GM23338 (cell line): ENCODE data around the gene PHF5A. TPM values are rescaled to one million over a fixed set of nuclear protein-coding genes. Genes with fewer than 3 reads are reported as not detected.

Source experiments
- ATAC-seq: fragments of 200-7000 bp; cut with Tn5 transposase; 3 replicates; pipeline ENCODE4 v1.9.1; 2020
- DNase-seq: peaks from one replicate; pipeline ENCODE4 v3.0.0-alpha.2; 2015; ENCODE audit warnings: low spot score
- H2AFZ ChIP-seq: fragments of 200-600 bp; sonication (generic); 2 replicates; pipeline ENCODE4 v1.8.0; 2016; ENCODE audit warnings: antibody characterized with exemption, mild to moderate bottlenecking, moderate library complexity
- H3F3A ChIP-seq: fragments of 200-600 bp; sonication (generic); replicated peaks from 2 replicates; pipeline ENCODE4 v1.8.0; 2017; ENCODE audit warnings: antibody characterized with exemption, mixed run types, low read depth
- H3K27ac ChIP-seq: fragments of 200-600 bp; sonication (generic); 2 replicates; pipeline ENCODE4 v1.6.1; 2016; ENCODE audit warnings: low read depth
- H3K27me3 ChIP-seq: fragments of 200-600 bp; sonication (generic); 2 replicates; pipeline ENCODE4 v1.8.0; 2016; ENCODE audit warnings: mild to moderate bottlenecking, mixed run types, moderate library complexity; ENCODE audit not compliant: insufficient read depth
- H3K36me3 ChIP-seq: fragments of 200-600 bp; sonication (generic); 2 replicates; pipeline ENCODE4 v1.8.0; 2016; ENCODE audit warnings: mild to moderate bottlenecking; ENCODE audit not compliant: insufficient read depth
- H3K4me1 ChIP-seq: fragments of 200-600 bp; sonication (generic); 2 replicates; pipeline ENCODE4 v1.8.0; 2016; ENCODE audit warnings: mild to moderate bottlenecking, moderate library complexity; ENCODE audit not compliant: insufficient read depth
- H3K4me2 ChIP-seq: fragments of 200-600 bp; sonication (generic); 2 replicates; pipeline ENCODE4 v1.7.1; 2017; ENCODE audit warnings: mixed run types
- H3K4me3 ChIP-seq: fragments of 200-600 bp; sonication (generic); 2 replicates; pipeline ENCODE4 v1.6.1; 2016; ENCODE audit warnings: mixed run types
- H3K79me2 ChIP-seq: fragments of 200-600 bp; sonication (generic); replicated peaks from 2 replicates; pipeline ENCODE4 v1.8.0; 2017; ENCODE audit warnings: mild to moderate bottlenecking; ENCODE audit not compliant: insufficient read depth
- H3K9me2 ChIP-seq: fragments of 200-600 bp; sonication (generic); 2 replicates; pipeline ENCODE4 v1.8.0; 2017; ENCODE audit not compliant: insufficient read depth
- H4K20me1 ChIP-seq: fragments of 200-600 bp; sonication (generic); replicated peaks from 2 replicates; pipeline ENCODE4 v1.8.0; 2017; ENCODE audit warnings: mild to moderate bottlenecking; ENCODE audit not compliant: insufficient read depth
- H3K27ac Mint-ChIP-seq: 2 replicates; pipeline ENCODE4 v1.8.0; 2020; ENCODE audit warnings: inconsistent platforms, mild to moderate bottlenecking, moderate library complexity, mixed read lengths
- H3K27me3 Mint-ChIP-seq: 3 replicates; pipeline ENCODE4 v1.8.0; 2022; ENCODE audit warnings: low read depth, mild to moderate bottlenecking, moderate library complexity, mixed read lengths, inconsistent platforms; ENCODE audit not compliant: insufficient read depth, poor library complexity
- H3K36me3 Mint-ChIP-seq: 3 replicates; pipeline ENCODE4 v1.8.0; 2021; ENCODE audit warnings: low read depth, mild to moderate bottlenecking, inconsistent platforms, moderate library complexity, mixed read lengths
- H3K4me1 Mint-ChIP-seq: 3 replicates; pipeline ENCODE4 v1.8.0; 2020; ENCODE audit warnings: mild to moderate bottlenecking, inconsistent platforms, mixed read lengths
- H3K4me3 Mint-ChIP-seq: 3 replicates; pipeline ENCODE4 v1.8.0; 2021; ENCODE audit warnings: moderate library complexity, mild to moderate bottlenecking, inconsistent platforms, mixed read lengths
- H3K9me3 Mint-ChIP-seq: 3 replicates; pipeline ENCODE4 v1.8.0; 2020; ENCODE audit warnings: moderate library complexity, mild to moderate bottlenecking, inconsistent platforms, mixed read lengths
- CREB1 ChIP-seq: fragments of 250-450 bp; sonication (Bioruptor Pico); IDR thresholded peaks from 2 replicates; pipeline ENCODE4 v1.5.0; 2020; ENCODE audit warnings: low read depth, mild to moderate bottlenecking, moderate library complexity
- ETS1 ChIP-seq: IDR thresholded peaks from 2 replicates; pipeline ENCODE4 v1.6.1; 2016; ENCODE audit warnings: antibody characterized with exemption
- EZH2 ChIP-seq: fragments of 200-600 bp; sonication (generic); IDR thresholded peaks from one replicate; pipeline ENCODE4 v1.8.0; 2017; ENCODE audit warnings: antibody characterized with exemption, mild to moderate bottlenecking, low read depth; ENCODE audit not compliant: unreplicated experiment
- EZH2phosphoT487 ChIP-seq: fragments of 200-600 bp; sonication (generic); IDR thresholded peaks from one replicate; pipeline ENCODE4 v1.8.1; 2018; ENCODE audit warnings: antibody characterized with exemption; ENCODE audit not compliant: unreplicated experiment
- JUNB ChIP-seq: IDR thresholded peaks from one replicate; pipeline ENCODE4 v1.6.1; 2016; ENCODE audit warnings: antibody characterized with exemption; ENCODE audit not compliant: unreplicated experiment
- NANOG ChIP-seq: IDR thresholded peaks from 2 replicates; pipeline ENCODE4 v1.6.1; 2016; ENCODE audit warnings: antibody characterized with exemption, borderline replicate concordance
- POLR2AphosphoS5 ChIP-seq: IDR thresholded peaks from 2 replicates; pipeline ENCODE4 v1.6.1; 2016; ENCODE audit warnings: antibody characterized with exemption, low read depth
- REST ChIP-seq: IDR thresholded peaks from one replicate; pipeline ENCODE4 v1.6.1; 2018; ENCODE audit warnings: antibody characterized with exemption; ENCODE audit not compliant: unreplicated experiment
- STAT1 ChIP-seq: IDR thresholded peaks from one replicate; pipeline ENCODE4 v1.6.1; 2016; ENCODE audit warnings: antibody characterized with exemption; ENCODE audit not compliant: unreplicated experiment
- ZNF114 ChIP-seq: fragments of 250-450 bp; sonication (Bioruptor Pico); IDR thresholded peaks from 2 replicates; pipeline ENCODE4 v1.5.0; 2020; ENCODE audit warnings: mild to moderate bottlenecking, moderate library complexity
- ZNF331 ChIP-seq: fragments of 250-450 bp; sonication (Bioruptor Pico); IDR thresholded peaks from 2 replicates; pipeline ENCODE4 v1.5.0; 2020; ENCODE audit warnings: low read depth, mild to moderate bottlenecking, moderate library complexity
- ZNF462 ChIP-seq: fragments of 250-450 bp; sonication (Bioruptor Pico); IDR thresholded peaks from 2 replicates; pipeline ENCODE4 v1.5.0; 2020; ENCODE audit warnings: mild to moderate bottlenecking, moderate library complexity
- polyA plus RNA-seq: library from polyadenylated mRNA; unstranded; fragments of >200 nt; fragmentation: Nextera tagmentation; extraction: Ambion mirVana; gene quantifications from 2 replicates; pipeline ENCODE4 v1.2.1, GENCODE V29; 2016
- total RNA-seq: library from RNA; depleted of rRNA; stranded (reverse); fragments of >200 nt; shearing (Covaris generic); gene quantifications from 2 replicates; pipeline ENCODE4 v1.2.3, GENCODE V29; 2014
- TF ChIP-seq, protein P1 (sequence below), 2 experiments: fragments of 200-600 bp in 1 of 2; sonication (generic) in 1 of 2; conservative IDR thresholded peaks; 2 replicates each; pipeline versions ENCODE4 v1.5.1 to v1.6.1; 2016 to 2017; ENCODE audit warnings: antibody characterized with exemption in 2 of 2, low read depth in 2 of 2, mild to moderate bottlenecking in 2 of 2, moderate library complexity in 1 of 2

Gene PHF5A
- total and polyA plus RNA-seq, 2 experiments from 2014 or later, result 49.4 to 115 TPM

GRCh38 chr22:41488596-41489385 lies 20.3 kb upstream of the PHF5A start:
- ATAC-seq (no peak), DNase-seq (no peak)
- H3K27ac Mint-ChIP-seq, result no peak overlapping the region; the same call in 1 of the 2 replicates
- no peaks in the 10 kb centered on the region for H3K36me3 Mint-ChIP-seq
- Histone ChIP-seq H3K27ac (peak overlapping the region; percentile 83), H4K20me1 (peaks cover 15% of the 10 kb centered on the region), H3K4me1 (peaks cover 53% of the 10 kb centered on the region), H3K9me2 (no peaks in the 10 kb centered on the region), H3K4me2 (peak overlapping the region; percentile 63; the same call in 1 of the 2 replicates), H2AFZ (no peak overlapping the region), H3F3A (peaks cover 12% of the 10 kb centered on the region; the same call in 1 of the 2 replicates), H3K27me3 (no peaks in the 10 kb centered on the region), H3K79me2 (peaks cover 97% of the 10 kb centered on the region), H3K36me3 (no peaks in the 10 kb centered on the region), H3K4me3 (no peak overlapping the region)
- TF ChIP-seq, protein P1, sequence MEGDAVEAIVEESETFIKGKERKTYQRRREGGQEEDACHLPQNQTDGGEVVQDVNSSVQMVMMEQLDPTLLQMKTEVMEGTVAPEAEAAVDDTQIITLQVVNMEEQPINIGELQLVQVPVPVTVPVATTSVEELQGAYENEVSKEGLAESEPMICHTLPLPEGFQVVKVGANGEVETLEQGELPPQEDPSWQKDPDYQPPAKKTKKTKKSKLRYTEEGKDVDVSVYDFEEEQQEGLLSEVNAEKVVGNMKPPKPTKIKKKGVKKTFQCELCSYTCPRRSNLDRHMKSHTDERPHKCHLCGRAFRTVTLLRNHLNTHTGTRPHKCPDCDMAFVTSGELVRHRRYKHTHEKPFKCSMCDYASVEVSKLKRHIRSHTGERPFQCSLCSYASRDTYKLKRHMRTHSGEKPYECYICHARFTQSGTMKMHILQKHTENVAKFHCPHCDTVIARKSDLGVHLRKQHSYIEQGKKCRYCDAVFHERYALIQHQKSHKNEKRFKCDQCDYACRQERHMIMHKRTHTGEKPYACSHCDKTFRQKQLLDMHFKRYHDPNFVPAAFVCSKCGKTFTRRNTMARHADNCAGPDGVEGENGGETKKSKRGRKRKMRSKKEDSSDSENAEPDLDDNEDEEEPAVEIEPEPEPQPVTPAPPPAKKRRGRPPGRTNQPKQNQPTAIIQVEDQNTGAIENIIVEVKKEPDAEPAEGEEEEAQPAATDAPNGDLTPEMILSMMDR (conservative IDR thresholded peaks at IDR 0.05; ENCODE audit: low read depth in 2 of 2), result no peak
- no peak for TF ChIP-seq EZH2
- no peak for TF ChIP-seq CREB1 (CRISPR knock-in tag)
- TF ChIP-seq POLR2AphosphoS5, result no peak
- TF ChIP-seq NANOG, result no peak
- TF ChIP-seq JUNB, result no peak
- TF ChIP-seq EZH2phosphoT487, result no peak
- TF ChIP-seq ZNF114, result no peak
- no peak for TF ChIP-seq STAT1
- TF ChIP-seq REST, result no peak
- no peak for TF ChIP-seq ZNF462 (CRISPR knock-in tag)
- TF ChIP-seq ETS1, result no peak
- TF ChIP-seq ZNF331 (CRISPR knock-in tag), result no peak
- peaks cover 58% of the 10 kb centered on the region for H3K4me1 Mint-ChIP-seq
- peaks cover 12% of the 10 kb centered on the region for H3K27me3 Mint-ChIP-seq
- H3K4me3 Mint-ChIP-seq, result no peak overlapping the region
- no peaks in the 10 kb centered on the region for H3K9me3 Mint-ChIP-seq
